Body of pancreas (tissue), 4 donors: ENCODE data around the gene SLC34A3.
A peak's percentile ranks its signal among the peaks of the same experiment; 100 is the strongest.

Experiments used
- CTCF ChIP-seq, 7 experiments: fragments of 450-650 bp in 4 of 7; fragments of 200-600 bp in 3 of 7; sonication (generic) in 3 of 7; IDR thresholded peaks; one replicate each; pipeline ENCODE4 v1.5.1; 2016 to 2019; ENCODE audit warnings: antibody characterized with exemption in 7 of 7
- POLR2A ChIP-seq, 3 donors: fragments of 450-650 bp; IDR thresholded peaks; one replicate each; pipeline ENCODE4 v1.6.1; 2016; ENCODE audit warnings: antibody characterized with exemption in 3 of 3, mild to moderate bottlenecking in 2 of 3

- no peak for TF ChIP-seq POLR2A (IDR thresholded peaks at IDR 0.05)
- TF ChIP-seq CTCF (IDR thresholded peaks at IDR 0.05), result peak in 4 of 7 experiments; percentile 24 to 38 (median 26)
These were observed 40.3 kb upstream of the SLC34A3 start for GRCh38 chr9:137190315-137190856.
